ENCODE data around the gene SPATS2L. TPM values are rescaled to one million over a fixed set of nuclear protein-coding genes. Genes with fewer than 3 reads are reported as not detected.

SPATS2L gene
- total and polyA plus RNA-seq, 8 donors, result 36.8 to 245 (median 80.7) TPM

GRCh38 chr2:200450288-200450687 lies 143.8 kb downstream of the SPATS2L start:
- H3K27me3 ChIP-seq, result no peaks in the 10 kb centered on the region
- intact Hi-C loops (cut with DNase I; ENCODE audit: low total_unique reads), result no loop called here
- TF ChIP-seq POLR2AphosphoS5 (IDR thresholded peaks at IDR 0.05) (no peak), POLR2A (IDR thresholded peaks at IDR 0.05) (no peak), CTCF (IDR thresholded peaks at IDR 0.05) (no peak), EP300 (IDR thresholded peaks at IDR 0.05) (no peak)
- H3K4me3 ChIP-seq, result no peak overlapping the region
- H3K27ac ChIP-seq, result no peak overlapping the region
- no peak for DNase-seq
- H3K9me3 ChIP-seq, result no peaks in the 10 kb centered on the region
- H3K4me1 ChIP-seq, result peaks cover 0 to 2% (median 0%) of the 10 kb centered on the region in 4 donors
- 78 to 98% (median 86%) methylated on average over 2 of the region's 2 CpGs for WGBS, 5 donors
- H3K36me3 ChIP-seq, result peaks cover 3 to 38% (median 20%) of the 10 kb centered on the region in 4 donors

GRCh38 chr2:200451511-200451910 lies 145.0 kb downstream of the SPATS2L start:
- no peaks in the 10 kb centered on the region for H3K9me3 ChIP-seq
- no peak for TF ChIP-seq POLR2A (IDR thresholded peaks at IDR 0.05)
- no peak for TF ChIP-seq POLR2AphosphoS5 (IDR thresholded peaks at IDR 0.05)
- no peak for TF ChIP-seq CTCF (IDR thresholded peaks at IDR 0.05)
- TF ChIP-seq EP300 (IDR thresholded peaks at IDR 0.05), result no peak

GRCh38 chr2:200452377-200452776 lies 145.9 kb downstream of the SPATS2L start:
- H3K9me3 ChIP-seq, result no peaks in the 10 kb centered on the region
- H3K4me1 ChIP-seq, result peaks cover 0 to 6% (median 0%) of the 10 kb centered on the region in 4 donors
- intact Hi-C loops (cut with DNase I; ENCODE audit: low total_unique reads), result no loop called here
- no peak overlapping the region for H3K27ac ChIP-seq
- no peak overlapping the region for H3K4me3 ChIP-seq
- TF ChIP-seq CTCF (IDR thresholded peaks at IDR 0.05) (no peak), POLR2AphosphoS5 (IDR thresholded peaks at IDR 0.05) (no peak), EP300 (IDR thresholded peaks at IDR 0.05) (no peak), POLR2A (IDR thresholded peaks at IDR 0.05) (no peak)
- no peaks in the 10 kb centered on the region for H3K27me3 ChIP-seq
- DNase-seq, result no peak
- 91 to 100% (median 97%) methylated on average over 2 of the region's 2 CpGs for WGBS, 5 donors
- H3K36me3 ChIP-seq, result peaks cover 0 to 28% (median 15%) of the 10 kb centered on the region in 4 donors

More at GRCh38 chr2:200451511-200451910, 145.0 kb downstream of the SPATS2L start:
- no peak for DNase-seq
- no peak overlapping the region for H3K4me3 ChIP-seq
- peaks cover 3 to 30% (median 16%) of the 10 kb centered on the region in 4 donors for H3K36me3 ChIP-seq
- intact Hi-C loops (cut with DNase I; ENCODE audit: low total_unique reads), result no loop called here
- 79 to 91% (median 89%) methylated on average over 2 of the region's 2 CpGs for WGBS, 5 donors
- no peak overlapping the region for H3K27ac ChIP-seq
- no peaks in the 10 kb centered on the region for H3K27me3 ChIP-seq
- H3K4me1 ChIP-seq, result peaks cover 0 to 6% (median 0%) of the 10 kb centered on the region in 4 donors

GRCh38 chr2:200453142-200453852 lies 146.8 kb downstream of the SPATS2L start:
- TF ChIP-seq POLR2AphosphoS5 (IDR thresholded peaks at IDR 0.05) (no peak), POLR2A (IDR thresholded peaks at IDR 0.05) (no peak), CTCF (IDR thresholded peaks at IDR 0.05) (no peak), EP300 (IDR thresholded peaks at IDR 0.05) (no peak)
- Histone ChIP-seq H3K27ac (no peak overlapping the region), H3K27me3 (no peaks in the 10 kb centered on the region), H3K9me3 (no peaks in the 10 kb centered on the region), H3K4me3 (no peak overlapping the region), H3K4me1 (peaks cover 0 to 6% (median 0%) of the 10 kb centered on the region in 4 donors), H3K36me3 (peaks cover 0 to 28% (median 15%) of the 10 kb centered on the region in 4 donors)
- WGBS, 5 donors, result 87 to 97% (median 93%) methylated on average over 8 of the region's 8 CpGs
- intact Hi-C loops (cut with DNase I; ENCODE audit: low total_unique reads), result no loop called here
- DNase-seq, result no peak
